ENCODE results near the gene GAL3ST2. TPM values are rescaled to one million over a fixed set of nuclear protein-coding genes. Genes with fewer than 3 reads are reported as not detected.
A peak's percentile ranks its signal among the peaks of the same experiment; 100 is the strongest.

Gene GAL3ST2
- total and polyA plus RNA-seq, 2 of the 8 experiments (the other 6 are each of a cell fraction or from before 2014, with no cell fraction given): not detected

DNA sequence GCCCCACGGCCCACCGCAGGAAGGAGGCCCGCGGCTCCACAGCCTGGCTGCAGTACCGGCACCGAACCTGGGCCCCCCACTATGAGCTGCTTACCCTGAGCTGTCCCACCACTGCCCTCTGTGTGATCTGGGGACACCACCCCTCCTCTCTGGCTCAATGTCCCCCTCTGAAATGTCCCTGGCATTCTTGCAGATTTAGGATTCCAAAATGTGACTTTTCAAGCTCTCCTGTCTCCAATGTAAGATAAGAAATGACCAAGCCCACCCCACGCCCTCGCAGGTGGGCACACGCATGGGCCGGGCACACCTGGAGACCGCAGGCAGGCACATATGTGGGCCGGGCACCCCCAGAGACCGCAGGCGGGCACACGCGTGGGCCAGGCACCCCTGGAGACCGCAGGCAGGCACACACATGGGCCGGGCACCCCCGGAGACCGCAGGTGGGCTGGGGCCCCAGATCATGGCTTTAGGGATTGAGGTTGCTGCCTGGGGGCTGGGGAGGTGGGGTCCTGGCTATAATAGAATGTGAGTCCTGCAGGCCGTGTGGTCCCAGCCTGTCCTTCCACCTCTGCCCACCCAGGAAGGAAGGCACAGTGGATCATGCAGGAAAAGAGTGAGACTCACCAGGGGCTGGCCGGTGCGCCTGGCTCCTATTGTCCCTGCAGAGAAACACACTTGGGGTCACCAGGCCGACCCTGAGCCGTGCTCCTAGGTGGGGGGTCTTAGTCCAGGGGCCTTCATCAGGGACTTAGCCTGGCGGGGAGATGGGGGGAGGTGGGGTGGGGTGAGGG lies 74.9 kb downstream of the GAL3ST2 start:
- no peaks in the 10 kb centered on the region for H3K79me1 ChIP-seq (ENCODE audit: low read depth, low read length)
- H3K4me2 ChIP-seq (ENCODE audit: insufficient read depth in 1 of 2, low read depth in 2 of 2, low read length in 2 of 2): no peak overlapping the region
- no peak overlapping the region for H3K4me3 ChIP-seq (ENCODE audit: extremely low read depth in 1 of 4, insufficient read depth in 2 of 4, low read depth in 3 of 4, low read length in 4 of 4)
- no peak overlapping the region for H2BK120ac ChIP-seq (replicated peaks; ENCODE audit: low read depth, low read length)
- no peaks in the 10 kb centered on the region for H3K9me3 ChIP-seq (ENCODE audit: insufficient read depth in 2 of 2, low read depth in 1 of 2, low read length in 1 of 2)
- no peak overlapping the region for H4K5ac ChIP-seq (ENCODE audit: insufficient read length, low read depth, low read length)
- ChIA-PET POLR2A (ENCODE audit: partially characterized antibody) (no interaction called here), CTCF (ENCODE audit: partially characterized antibody) (interaction anchor here (1.6 kb wide), 1 partner anchor 15 kb away, joined by 4 read pairs; no protein-coding TSS in a partner anchor)
- no peaks in the 10 kb centered on the region for H3K23me2 ChIP-seq (ENCODE audit: low read depth, low read length)
- no peak for FAIRE-seq
- H3K14ac ChIP-seq (ENCODE audit: insufficient read length): no peak overlapping the region
- no peaks in the 10 kb centered on the region for H3K79me2 ChIP-seq (ENCODE audit: control insufficient read depth in 1 of 2, insufficient read depth in 2 of 2, low read length in 2 of 2)
- no peaks in the 10 kb centered on the region for H3K27me3 ChIP-seq (replicated peaks in 1 of 4; ENCODE audit: control insufficient read depth in 3 of 4, extremely low read depth in 1 of 4, insufficient read depth in 3 of 4, low read length in 3 of 4)
- peak in 1 of 2 experiments; percentile 39 for DNase-seq (ENCODE audit: low read depth in 1 of 2, low spot score in 2 of 2)
- H2BK15ac ChIP-seq (ENCODE audit: low read length): no peak overlapping the region
- H2BK20ac ChIP-seq (ENCODE audit: low read length): no peak overlapping the region
- no peak overlapping the region for H3K56ac ChIP-seq (replicated peaks; ENCODE audit: insufficient read length, low read depth, low read length)
- no peak overlapping the region for H4K91ac ChIP-seq (replicated peaks; ENCODE audit: insufficient read length, low read length)
- H2AK5ac ChIP-seq (ENCODE audit: low read depth, low read length): no peak overlapping the region
- H3K9ac ChIP-seq (replicated peaks in 1 of 4; ENCODE audit: extremely low read depth in 1 of 4, low read depth in 3 of 4, low read length in 3 of 4): no peak overlapping the region
- peak overlapping the region; percentile 51; the same call in 1 of the 2 replicates for H4K8ac ChIP-seq (ENCODE audit: extremely low read depth, insufficient read depth, low read length)
- no peak overlapping the region for H2BK5ac ChIP-seq (ENCODE audit: low read depth, low read length)
- H3K4ac ChIP-seq (replicated peaks; ENCODE audit: insufficient read length, low read depth, low read length): no peak overlapping the region
- WGBS, 2 experiments (ENCODE audit: extremely low coverage in 1 of 2, insufficient coverage in 1 of 2, insufficient read length in 1 of 2, insufficient replicate concordance in 2 of 2, low coverage in 1 of 2, low lambda C conversion rate in 2 of 2, missing lambda C conversion rate in 1 of 2): 93% methylated on average over 22 of the region's 26 CpGs; no CpG with 5 or more reads in 1 of the 2 experiments
- no peak overlapping the region for H3K23ac ChIP-seq (ENCODE audit: insufficient read length)
- no peaks in the 10 kb centered on the region for H3K4me1 ChIP-seq (replicated peaks in 1 of 4; ENCODE audit: control insufficient read depth in 3 of 4, insufficient read depth in 4 of 4, low read length in 3 of 4)
- H3K36me3 ChIP-seq (ENCODE audit: control insufficient read depth in 2 of 4, insufficient read depth in 4 of 4, low read length in 3 of 4): no peaks in the 10 kb centered on the region
- no peak overlapping the region for H2BK12ac ChIP-seq (ENCODE audit: low read depth, low read length)
- no peak overlapping the region for H2AFZ ChIP-seq (ENCODE audit: low read length)
- no peak overlapping the region for H3K27ac ChIP-seq (ENCODE audit: low read depth, low read length)
- H4K20me1 ChIP-seq (replicated peaks in 1 of 2; ENCODE audit: control insufficient read depth in 1 of 2, insufficient read depth in 2 of 2, low read length in 2 of 2): no peaks in the 10 kb centered on the region
- H3K18ac ChIP-seq (ENCODE audit: extremely low read depth, low read length): no peak overlapping the region
- TF ChIP-seq YY1 (IDR thresholded peaks at IDR 0.05; ENCODE audit: low read depth, low read length) (no peak), MAFK (IDR thresholded peaks at IDR 0.05; ENCODE audit: low read depth, low read length) (no peak), EGR1 (IDR thresholded peaks at IDR 0.05; ENCODE audit: borderline replicate concordance, low read depth, low read length) (no peak), SIRT6 (IDR thresholded peaks at IDR 0.05; ENCODE audit: low read length) (no peak), RFX5 (IDR thresholded peaks at IDR 0.05; ENCODE audit: borderline replicate concordance, low read depth, low read length) (no peak), CBX8 (IDR thresholded peaks at IDR 0.05; ENCODE audit: borderline replicate concordance, low read depth, low read length) (no peak), POU5F1 (IDR thresholded peaks at IDR 0.05; ENCODE audit: low read depth, low read length) (no peak), ATF2 (IDR thresholded peaks at IDR 0.05; ENCODE audit: low read length) (no peak), ATF3 (IDR thresholded peaks at IDR 0.05; ENCODE audit: insufficient read depth, low read depth, low read length) (no peak), GABPA (IDR thresholded peaks at IDR 0.05; ENCODE audit: borderline replicate concordance, insufficient read depth, low read length) (no peak), BCL11A (IDR thresholded peaks at IDR 0.05; ENCODE audit: low read depth in 2 of 2, low read length in 2 of 2) (no peak)

Data from H1 (cell line).